ENCODE data around the gene METTL15.

DNA sequence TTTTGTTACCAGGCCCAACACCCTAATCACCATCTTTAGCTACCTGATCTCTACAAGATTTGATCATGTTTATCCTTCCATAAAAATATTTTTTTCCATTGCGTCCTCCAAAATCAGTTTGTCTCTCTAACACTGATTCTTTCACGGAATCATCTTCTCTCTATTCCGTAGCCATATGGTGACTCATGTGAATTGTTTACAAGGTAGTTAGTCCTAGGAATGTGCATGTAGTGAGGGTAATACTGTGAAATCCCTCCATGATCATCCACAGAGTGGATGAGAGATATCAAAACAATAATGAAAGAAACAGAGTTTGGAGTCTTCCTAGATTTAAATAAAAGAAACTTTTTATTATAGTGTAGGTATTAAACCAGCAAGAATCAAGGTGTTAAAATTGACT lies 230.2 kb downstream of the METTL15 start:
- TF ChIP-seq, protein P1, sequence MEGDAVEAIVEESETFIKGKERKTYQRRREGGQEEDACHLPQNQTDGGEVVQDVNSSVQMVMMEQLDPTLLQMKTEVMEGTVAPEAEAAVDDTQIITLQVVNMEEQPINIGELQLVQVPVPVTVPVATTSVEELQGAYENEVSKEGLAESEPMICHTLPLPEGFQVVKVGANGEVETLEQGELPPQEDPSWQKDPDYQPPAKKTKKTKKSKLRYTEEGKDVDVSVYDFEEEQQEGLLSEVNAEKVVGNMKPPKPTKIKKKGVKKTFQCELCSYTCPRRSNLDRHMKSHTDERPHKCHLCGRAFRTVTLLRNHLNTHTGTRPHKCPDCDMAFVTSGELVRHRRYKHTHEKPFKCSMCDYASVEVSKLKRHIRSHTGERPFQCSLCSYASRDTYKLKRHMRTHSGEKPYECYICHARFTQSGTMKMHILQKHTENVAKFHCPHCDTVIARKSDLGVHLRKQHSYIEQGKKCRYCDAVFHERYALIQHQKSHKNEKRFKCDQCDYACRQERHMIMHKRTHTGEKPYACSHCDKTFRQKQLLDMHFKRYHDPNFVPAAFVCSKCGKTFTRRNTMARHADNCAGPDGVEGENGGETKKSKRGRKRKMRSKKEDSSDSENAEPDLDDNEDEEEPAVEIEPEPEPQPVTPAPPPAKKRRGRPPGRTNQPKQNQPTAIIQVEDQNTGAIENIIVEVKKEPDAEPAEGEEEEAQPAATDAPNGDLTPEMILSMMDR (conservative IDR thresholded peaks at IDR 0.05; ENCODE audit: low read length), result no peak
- no peak for TF ChIP-seq EZH2phosphoT487 (IDR thresholded peaks at IDR 0.05; ENCODE audit: borderline replicate concordance, low read depth, low read length)
